Activated T-cell treated with anti-CD3 and anti-CD28 coated beads, Interleukin-2, amount 50 U/mL, for 72 hours (primary cell): ENCODE results near the gene HTN1. TPM values are rescaled to one million over a fixed set of nuclear protein-coding genes. Genes with fewer than 3 reads are reported as not detected.
"Not testable (repeated sequence)": the region's sequence is repeated elsewhere in the genome, so short reads cannot be mapped to it uniquely, and the experiment has no call there.

Experiments
- ATAC-seq, 2 donors: fragments of 150-1000 bp; cut with Tn5 transposase; replicated peaks in 1 of 2; 2 replicates each; pipeline ENCODE4 v1.10.0; 2021; ENCODE audit warnings: moderate library complexity in 2 of 2, mild to moderate bottlenecking in 1 of 2
- DNase-seq, 2 donors: peaks; one replicate each; pipeline ENCODE4 v3.0.0; 2021 to 2022; ENCODE audit warnings: mixed read lengths in 1 of 2
- H3K27ac Mint-ChIP-seq: one replicate; pipeline ENCODE4 v1.8.0; 2022; ENCODE audit warnings: mild to moderate bottlenecking, moderate library complexity, mixed read lengths
- H3K27me3 Mint-ChIP-seq: one replicate; pipeline ENCODE4 v1.8.0; 2022; ENCODE audit warnings: low read depth, mixed read lengths
- H3K36me3 Mint-ChIP-seq, 2 donors: one replicate each; pipeline ENCODE4 v1.8.0; 2022; ENCODE audit warnings: mixed read lengths in 2 of 2, mild to moderate bottlenecking in 1 of 2; ENCODE audit not compliant: insufficient read depth in 2 of 2
- H3K4me1 Mint-ChIP-seq: one replicate; pipeline ENCODE4 v1.8.0; 2022; ENCODE audit warnings: low read depth, mixed read lengths
- H3K4me3 Mint-ChIP-seq, 2 donors: one replicate each; pipeline ENCODE4 v1.8.0; 2022; ENCODE audit warnings: mild to moderate bottlenecking in 2 of 2, mixed read lengths in 2 of 2, moderate library complexity in 2 of 2
- H3K9me3 Mint-ChIP-seq, 2 donors: one replicate each; pipeline ENCODE4 v1.8.0; 2022; ENCODE audit warnings: mixed read lengths in 2 of 2
- total RNA-seq, 2 donors: library from RNA; stranded (reverse); gene quantifications; one replicate each; pipeline ENCODE4 v1.2.3, GENCODE V29; 2022

Gene HTN1
- not detected for total RNA-seq

DNA sequence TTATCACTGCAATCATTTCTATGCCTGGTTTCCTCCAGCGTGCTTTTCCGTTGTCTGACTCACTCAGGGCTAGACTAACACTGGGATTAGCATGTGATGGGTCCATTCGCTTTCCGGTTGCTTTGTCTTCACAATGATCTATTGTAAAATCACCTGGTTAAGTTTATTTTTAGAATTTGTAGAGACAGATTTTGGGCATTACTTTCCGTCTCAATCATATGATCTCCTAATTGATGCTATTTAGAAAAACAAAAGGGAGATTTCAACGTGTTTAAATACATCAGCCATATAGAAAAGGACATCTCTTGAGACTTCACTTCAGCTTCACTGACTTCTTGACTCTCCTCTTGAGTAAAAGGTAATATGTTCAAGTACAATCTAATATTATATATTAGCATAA lies at the start of gene HTN1:
HTN1 (plus strand) TSS at position 301 of the 400 bp plus-strand sequence. CDS start 2,639 bp downstream, outside the sequence.
- not testable (repeated sequence) for H3K36me3 Mint-ChIP-seq, ATAC-seq

GRCh38 chr4:70000711-70001110 lies 49.5 kb upstream of the HTN1 start:
- Mint-ChIP-seq H3K36me3 (no peaks in the 10 kb centered on the region), H3K9me3 (peaks cover 0 to 3% of the 10 kb centered on the region in 2 donors), H3K27me3 (peaks cover 6% of the 10 kb centered on the region), H3K27ac (no peak overlapping the region), H3K4me1 (no peaks in the 10 kb centered on the region), H3K4me3 (no peak overlapping the region)
- ATAC-seq (no peak), DNase-seq (no peak)

More for the DNA sequence above, at the start of gene HTN1:
- not testable (repeated sequence) for DNase-seq, H3K4me3 Mint-ChIP-seq, H3K4me1 Mint-ChIP-seq, H3K9me3 Mint-ChIP-seq, H3K27ac Mint-ChIP-seq, H3K27me3 Mint-ChIP-seq

DNA sequence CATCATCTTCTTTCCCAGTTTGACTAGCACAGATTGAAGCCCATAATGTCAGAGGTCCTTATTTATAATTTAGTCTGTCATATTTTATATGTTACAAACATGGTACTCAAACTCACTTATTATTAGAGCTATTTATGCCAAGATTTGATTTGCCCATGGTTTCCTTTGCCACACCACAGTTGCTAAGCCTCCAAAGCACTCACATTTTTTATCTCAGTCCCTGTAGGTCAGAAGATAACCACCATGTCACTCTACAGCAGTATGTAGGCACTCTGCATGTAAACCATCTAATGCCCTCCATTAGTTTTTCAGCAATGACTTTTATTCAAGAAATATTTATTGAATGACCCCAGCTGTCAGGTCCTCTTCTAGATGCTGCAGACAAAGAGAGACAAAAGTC lies 47.7 kb upstream of the HTN1 start:
- Mint-ChIP-seq H3K9me3 (peaks cover 0 to 3% of the 10 kb centered on the region in 2 donors), H3K27me3 (peaks cover 6% of the 10 kb centered on the region), H3K4me1 (no peaks in the 10 kb centered on the region), H3K4me3 (no peak overlapping the region), H3K27ac (no peak overlapping the region), H3K36me3 (no peaks in the 10 kb centered on the region)
- DNase-seq (no peak), ATAC-seq (no peak)

DNA sequence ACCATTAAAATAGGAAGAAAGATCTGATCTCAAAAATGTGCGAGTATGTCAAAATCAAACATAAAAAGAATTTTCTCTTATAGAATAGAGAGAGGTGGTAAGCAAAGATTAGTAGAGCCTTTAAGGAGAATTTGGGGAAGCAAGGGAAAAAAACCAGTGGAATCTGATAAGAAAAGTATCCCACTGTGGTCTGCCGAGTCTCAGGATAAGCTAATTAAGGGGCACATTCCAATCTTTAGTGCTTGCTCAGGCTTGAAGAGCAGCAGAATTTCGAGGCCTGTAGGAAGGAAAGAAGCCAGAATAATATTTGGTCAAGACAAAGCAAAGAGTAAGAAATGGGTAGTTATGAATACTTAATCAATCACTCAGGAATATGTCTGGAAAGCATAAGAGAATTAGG lies 41.5 kb upstream of the HTN1 start:
- Mint-ChIP-seq H3K4me3 (no peak overlapping the region), H3K27me3 (no peaks in the 10 kb centered on the region), H3K4me1 (no peaks in the 10 kb centered on the region), H3K36me3 (no peaks in the 10 kb centered on the region), H3K27ac (no peak overlapping the region), H3K9me3 (peaks cover 0 to 3% of the 10 kb centered on the region in 2 donors)
- ATAC-seq (no peak), DNase-seq (no peak)

DNA sequence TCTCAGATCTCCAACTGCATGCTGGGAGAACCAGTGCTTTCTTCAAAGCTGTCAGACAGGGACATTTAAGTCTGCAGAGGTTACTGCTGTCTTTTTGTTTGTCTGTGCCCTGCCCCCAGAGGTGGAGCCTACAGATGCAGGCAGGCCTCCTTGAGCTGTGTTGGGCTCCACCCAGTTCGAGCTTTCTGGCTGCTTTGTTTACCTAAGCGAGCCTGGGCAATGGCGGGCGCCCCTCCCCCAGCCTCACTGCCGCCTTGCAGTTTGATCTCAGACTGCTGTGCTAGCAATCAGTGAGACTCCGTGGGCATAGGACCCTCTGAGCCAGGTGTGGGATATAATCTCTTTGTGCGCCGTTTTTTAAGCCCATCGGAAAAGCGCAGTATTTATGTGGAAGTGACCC lies 31.2 kb upstream of the HTN1 start:
- not testable (repeated sequence) for H3K4me1 Mint-ChIP-seq

GRCh38 chr4:70023218-70023617 lies 27.0 kb upstream of the HTN1 start:
- DNase-seq (no peak), ATAC-seq (no peak)
- Mint-ChIP-seq H3K4me1 (no peaks in the 10 kb centered on the region), H3K27me3 (no peaks in the 10 kb centered on the region), H3K4me3 (no peak overlapping the region), H3K36me3 (no peaks in the 10 kb centered on the region), H3K27ac (no peak overlapping the region), H3K9me3 (no peaks in the 10 kb centered on the region)

More for the DNA sequence above, 31.2 kb upstream of the HTN1 start:
- H3K4me3 Mint-ChIP-seq, H3K27me3 Mint-ChIP-seq, H3K27ac Mint-ChIP-seq, ATAC-seq, H3K9me3 Mint-ChIP-seq, DNase-seq, H3K36me3 Mint-ChIP-seq: not testable (repeated sequence)

DNA sequence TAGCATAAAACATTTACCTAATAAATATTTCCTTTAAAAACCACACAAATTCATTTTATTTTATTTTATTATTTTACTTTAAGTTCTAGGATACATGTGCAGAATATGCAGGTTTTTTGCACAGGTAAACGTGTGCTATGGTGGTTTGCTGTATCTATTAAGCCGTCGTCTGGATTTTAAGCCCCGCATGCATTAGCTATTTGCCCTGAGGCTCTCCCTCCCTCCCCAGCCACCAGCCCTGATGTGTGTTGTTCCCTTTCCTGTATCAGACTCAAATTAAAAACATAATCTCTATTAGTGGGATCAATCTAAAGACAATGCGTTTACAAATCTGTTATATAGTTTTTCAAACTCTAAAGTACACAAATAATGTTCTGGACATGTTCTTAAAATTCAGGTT lies 23.2 kb upstream of the HTN1 start:
- no peak overlapping the region for H3K27ac Mint-ChIP-seq
- H3K4me3 Mint-ChIP-seq, result no peak overlapping the region
- no peaks in the 10 kb centered on the region for H3K36me3 Mint-ChIP-seq
- DNase-seq (no peak), ATAC-seq (no peak)
- no peaks in the 10 kb centered on the region for H3K4me1 Mint-ChIP-seq
- H3K9me3 Mint-ChIP-seq, result no peaks in the 10 kb centered on the region
- H3K27me3 Mint-ChIP-seq, result no peaks in the 10 kb centered on the region

DNA sequence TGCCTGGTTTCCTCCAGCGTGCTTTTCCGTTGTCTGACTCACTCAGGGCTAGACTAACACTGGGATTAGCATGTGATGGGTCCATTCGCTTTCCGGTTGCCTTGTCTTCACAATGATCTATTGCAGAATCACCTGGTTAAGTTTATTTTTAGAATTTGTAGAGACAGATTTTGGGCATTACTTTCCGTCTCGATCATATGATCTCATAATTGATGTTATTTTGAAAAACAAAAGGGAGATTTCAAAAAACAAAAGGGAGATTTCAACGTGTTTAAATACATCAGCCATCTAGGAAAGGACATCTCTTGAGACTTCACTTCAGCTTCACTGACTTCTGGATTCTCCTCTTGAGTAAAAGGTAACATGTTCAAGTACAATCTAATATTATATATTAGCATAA lies 22.1 kb upstream of the HTN1 start, which contains the start of gene HTN3:
HTN3 (plus strand) TSS at position 301 of the 400 bp plus-strand sequence. CDS start 2,282 bp downstream, outside the sequence.
- not testable (repeated sequence) for H3K36me3 Mint-ChIP-seq, H3K9me3 Mint-ChIP-seq, H3K27me3 Mint-ChIP-seq, DNase-seq, H3K4me3 Mint-ChIP-seq, H3K4me1 Mint-ChIP-seq, H3K27ac Mint-ChIP-seq, ATAC-seq

GRCh38 chr4:70037559-70037958 lies 12.7 kb upstream of the HTN1 start:
- H3K9me3 Mint-ChIP-seq, DNase-seq, H3K36me3 Mint-ChIP-seq, H3K4me1 Mint-ChIP-seq, H3K4me3 Mint-ChIP-seq, H3K27ac Mint-ChIP-seq, ATAC-seq, H3K27me3 Mint-ChIP-seq: not testable (repeated sequence)

GRCh38 chr4:70039928-70040327 lies 10.3 kb upstream of the HTN1 start:
- not testable (repeated sequence) for DNase-seq, H3K27me3 Mint-ChIP-seq, H3K4me1 Mint-ChIP-seq, H3K9me3 Mint-ChIP-seq, H3K4me3 Mint-ChIP-seq, H3K27ac Mint-ChIP-seq, ATAC-seq, H3K36me3 Mint-ChIP-seq

GRCh38 chr4:70041652-70042286 lies 8.5 kb upstream of the HTN1 start:
- H3K9me3 Mint-ChIP-seq, result peaks cover 2 to 6% of the 10 kb centered on the region in 2 donors
- ATAC-seq (no peak), DNase-seq (no peak)
- H3K27ac Mint-ChIP-seq, result no peak overlapping the region
- no peak overlapping the region for H3K4me3 Mint-ChIP-seq
- peaks cover 1 to 2% of the 10 kb centered on the region in 2 donors for H3K36me3 Mint-ChIP-seq
- no peaks in the 10 kb centered on the region for H3K4me1 Mint-ChIP-seq
- H3K27me3 Mint-ChIP-seq, result no peaks in the 10 kb centered on the region

GRCh38 chr4:70056534-70056933 lies 6.3 kb downstream of the HTN1 start:
- H3K4me1 Mint-ChIP-seq, result not testable (repeated sequence)

DNA sequence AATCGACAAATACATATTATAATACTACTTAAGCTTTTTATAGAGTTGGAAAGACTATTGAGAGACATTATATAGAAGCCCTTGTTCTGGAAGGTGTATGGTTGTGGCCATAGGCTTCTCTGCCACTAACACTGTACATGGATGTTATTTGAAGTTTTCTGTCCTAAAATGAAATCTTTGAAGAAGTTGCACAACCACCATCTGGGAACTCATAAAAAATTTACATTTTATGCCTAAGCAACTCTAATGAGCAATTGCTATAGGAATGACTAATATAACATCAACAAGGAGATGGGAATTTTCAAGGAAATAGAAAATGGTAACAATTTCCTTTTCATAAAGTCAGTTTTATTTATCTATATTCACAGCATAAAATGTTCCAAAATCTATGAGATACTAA lies 7.4 kb downstream of the HTN1 start:
- no peak overlapping the region for H3K4me3 Mint-ChIP-seq
- no peak for DNase-seq
- H3K27me3 Mint-ChIP-seq, result no peaks in the 10 kb centered on the region
- H3K27ac Mint-ChIP-seq, result no peak overlapping the region
- peaks cover 2 to 5% of the 10 kb centered on the region in 2 donors for H3K9me3 Mint-ChIP-seq
- H3K36me3 Mint-ChIP-seq, result peaks cover 0 to 1% of the 10 kb centered on the region in 2 donors
- H3K4me1 Mint-ChIP-seq, result no peaks in the 10 kb centered on the region
- no peak for ATAC-seq

More at GRCh38 chr4:70056534-70056933, 6.3 kb downstream of the HTN1 start:
- not testable (repeated sequence) for H3K27me3 Mint-ChIP-seq, H3K9me3 Mint-ChIP-seq, H3K27ac Mint-ChIP-seq, H3K36me3 Mint-ChIP-seq, H3K4me3 Mint-ChIP-seq, DNase-seq, ATAC-seq

DNA sequence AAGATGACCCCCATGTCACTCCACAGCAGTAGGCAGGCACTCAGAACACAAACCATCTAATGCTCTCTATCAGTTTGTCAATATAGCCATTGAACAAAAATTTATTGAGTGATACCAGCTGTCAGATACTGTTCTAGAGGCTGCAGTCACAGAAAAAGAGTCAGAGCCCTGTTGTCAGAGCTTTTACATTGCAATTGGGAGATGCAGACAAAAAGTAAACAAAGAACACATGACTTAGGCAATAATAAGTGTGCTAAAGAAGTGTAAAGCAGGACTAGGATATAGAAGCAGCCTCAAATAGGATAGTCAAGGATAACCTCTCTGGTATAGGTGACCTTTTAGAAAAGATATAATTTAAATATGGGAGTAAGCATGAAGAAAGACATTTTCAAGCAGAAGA lies 8.9 kb downstream of the HTN1 start:
- Mint-ChIP-seq H3K4me3 (no peak overlapping the region), H3K36me3 (peaks cover 0 to 1% of the 10 kb centered on the region in 2 donors), H3K27me3 (no peaks in the 10 kb centered on the region), H3K9me3 (peaks cover 2 to 5% of the 10 kb centered on the region in 2 donors), H3K4me1 (no peaks in the 10 kb centered on the region), H3K27ac (no peak overlapping the region)
- DNase-seq (no peak), ATAC-seq (no peak)
